ENCODE results near the gene PRICKLE2.

- TF ChIP-seq CTCF (IDR thresholded peaks at IDR 0.05 in 8 of 11, conservative IDR thresholded peaks at IDR 0.05 in 3 of 11) (no peak), POLR2A (IDR thresholded peaks at IDR 0.05) (no peak), POLR2AphosphoS5 (IDR thresholded peaks at IDR 0.05) (no peak)
Observed at GRCh38 chr3:64091501-64091900, 133.8 kb downstream of the PRICKLE2 start.

Measured in spleen (tissue), 7 donors.